WTC11 (cell line): ENCODE data around the gene PPP1CB. TPM values are rescaled to one million over a fixed set of nuclear protein-coding genes. Genes with fewer than 3 reads are reported as not detected.

Experiments used
- ATAC-seq: fragments of 200-7000 bp; cut with Tn5 transposase; 2 replicates; pipeline ENCODE4 v1.10.0; 2021; ENCODE audit warnings: mild to moderate bottlenecking, moderate library complexity
- CTCF ChIA-PET: fragments of 300-600 bp; sonication (Branson Sonifier 250); formaldehyde crosslinking; loops from one replicate; lab custom pipeline; 2021; ENCODE audit warnings: antibody characterized with exemption; lab: Charles Lee
- POLR2A ChIA-PET: fragments of 350-600 bp; sonication (Branson Sonifier 250); formaldehyde crosslinking; loops from one replicate; lab custom pipeline; 2021; ENCODE audit warnings: antibody characterized with exemption; lab: Charles Lee
- DNase-seq: peaks from one replicate; pipeline ENCODE4 v3.0.0; 2021; ENCODE audit warnings: low spot score
- H3K27ac Mint-ChIP-seq: 2 replicates; pipeline ENCODE4 v1.8.0; 2021; ENCODE audit warnings: mixed read lengths
- H3K27me3 Mint-ChIP-seq: 2 replicates; pipeline ENCODE4 v1.8.0; 2021; ENCODE audit warnings: low read depth, mild to moderate bottlenecking, moderate library complexity, mixed read lengths
- H3K36me3 Mint-ChIP-seq: 2 replicates; pipeline ENCODE4 v1.8.0; 2021; ENCODE audit warnings: mixed read lengths
- H3K4me1 Mint-ChIP-seq: 2 replicates; pipeline ENCODE4 v1.8.0; 2022; ENCODE audit warnings: mixed read lengths
- H3K4me3 Mint-ChIP-seq: 2 replicates; pipeline ENCODE4 v1.8.0; 2021; ENCODE audit warnings: mild to moderate bottlenecking, moderate library complexity, mixed read lengths
- H3K9me3 Mint-ChIP-seq: 2 replicates; pipeline ENCODE4 v1.8.0; 2021; ENCODE audit warnings: mixed read lengths
- ATF1 ChIP-seq: sonication (generic); formaldehyde crosslinking; IDR thresholded peaks from 2 replicates; pipeline ENCODE4 v1.8.1; 2023; ENCODE audit warnings: mild to moderate bottlenecking, moderate library complexity, missing genetic modification reagents
- ELF4 ChIP-seq: sonication (generic); formaldehyde crosslinking; IDR thresholded peaks from 2 replicates; pipeline ENCODE4 v1.8.1; 2022; ENCODE audit warnings: low read depth, mild to moderate bottlenecking, moderate library complexity, missing genetic modification reagents
- EMX1 ChIP-seq: fragments of 250-450 bp; sonication (Bioruptor Pico); IDR thresholded peaks from 2 replicates; pipeline ENCODE4 v1.8.0; 2021; ENCODE audit warnings: mild to moderate bottlenecking
- FOXJ3 ChIP-seq: sonication (generic); formaldehyde crosslinking; IDR thresholded peaks from 2 replicates; pipeline ENCODE4 v1.9.0; 2021; ENCODE audit warnings: missing genetic modification reagents, mild to moderate bottlenecking, borderline replicate concordance
- FOXK1 ChIP-seq: sonication (generic); formaldehyde crosslinking; IDR thresholded peaks from 2 replicates; pipeline ENCODE4 v1.8.0; 2022; ENCODE audit warnings: mild to moderate bottlenecking, moderate library complexity, missing genetic modification reagents
- FOXP1 ChIP-seq: sonication (generic); formaldehyde crosslinking; IDR thresholded peaks from 2 replicates; pipeline ENCODE4 v1.8.0; 2022; ENCODE audit warnings: missing genetic modification reagents, mild to moderate bottlenecking, moderate library complexity, borderline replicate concordance
- GABPB1 ChIP-seq: sonication (generic); formaldehyde crosslinking; IDR thresholded peaks from 2 replicates; pipeline ENCODE4 v1.8.1; 2023; ENCODE audit warnings: mild to moderate bottlenecking, missing genetic modification reagents
- GTF2I ChIP-seq: fragments of 250-450 bp; sonication (Bioruptor Pico); conservative IDR thresholded peaks from 2 replicates; pipeline ENCODE4 v1.4.0; 2021; ENCODE audit warnings: mild to moderate bottlenecking
- MXD4 ChIP-seq: fragments of 250-450 bp; sonication (Bioruptor Pico); IDR thresholded peaks from 2 replicates; pipeline ENCODE4 v1.8.0; 2021; ENCODE audit warnings: mild to moderate bottlenecking, moderate library complexity, borderline replicate concordance
- TEAD4 ChIP-seq: sonication (generic); formaldehyde crosslinking; IDR thresholded peaks from 2 replicates; pipeline ENCODE4 v1.8.0; 2022; ENCODE audit warnings: mild to moderate bottlenecking, missing genetic modification reagents
- ZNF317 ChIP-seq: sonication (generic); formaldehyde crosslinking; IDR thresholded peaks from 2 replicates; pipeline ENCODE4 v1.8.1; 2023; ENCODE audit warnings: low read depth, mild to moderate bottlenecking, moderate library complexity, missing genetic modification reagents, borderline replicate concordance
- ZNF423 ChIP-seq: fragments of 250-450 bp; sonication (Bioruptor Pico); IDR thresholded peaks from 2 replicates; pipeline ENCODE4 v2.1.2; 2022; ENCODE audit warnings: mild to moderate bottlenecking, moderate library complexity
- ZNF671 ChIP-seq: fragments of 250-450 bp; sonication (Bioruptor Pico); IDR thresholded peaks from 2 replicates; pipeline ENCODE4 v1.8.0; 2021; ENCODE audit warnings: mild to moderate bottlenecking
- total RNA-seq: library from RNA; stranded (reverse); gene quantifications from 3 replicates; pipeline ENCODE4 v1.2.3, GENCODE V29; 2021
- TF ChIP-seq, protein P1 (sequence below): sonication (generic); formaldehyde crosslinking; IDR thresholded peaks from 2 replicates; pipeline ENCODE4 v1.8.0; 2022; ENCODE audit warnings: mild to moderate bottlenecking, missing genetic modification reagents
- TF ChIP-seq, protein P2 (sequence below): fragments of 250-450 bp; sonication (Bioruptor Pico); conservative IDR thresholded peaks from 2 replicates; pipeline ENCODE4 v1.9.0; 2021; ENCODE audit warnings: mild to moderate bottlenecking
- TF ChIP-seq, protein P3 (sequence below): fragments of 200-600 bp; IDR thresholded peaks from 2 replicates; pipeline ENCODE4 v1.8.0; 2022; ENCODE audit warnings: antibody characterized with exemption
- TF ChIP-seq, protein P4 (sequence below): sonication (generic); formaldehyde crosslinking; IDR thresholded peaks from 2 replicates; pipeline ENCODE4 v1.8.0; 2022; ENCODE audit warnings: missing genetic modification reagents
- TF ChIP-seq, protein P5 (sequence below): sonication (generic); formaldehyde crosslinking; IDR thresholded peaks from 2 replicates; pipeline ENCODE4 v1.8.1; 2022; ENCODE audit warnings: mild to moderate bottlenecking, moderate library complexity, missing genetic modification reagents

Gene PPP1CB
- total RNA-seq, 1 experiment from 2014 or later, result 133 TPM

DNA sequence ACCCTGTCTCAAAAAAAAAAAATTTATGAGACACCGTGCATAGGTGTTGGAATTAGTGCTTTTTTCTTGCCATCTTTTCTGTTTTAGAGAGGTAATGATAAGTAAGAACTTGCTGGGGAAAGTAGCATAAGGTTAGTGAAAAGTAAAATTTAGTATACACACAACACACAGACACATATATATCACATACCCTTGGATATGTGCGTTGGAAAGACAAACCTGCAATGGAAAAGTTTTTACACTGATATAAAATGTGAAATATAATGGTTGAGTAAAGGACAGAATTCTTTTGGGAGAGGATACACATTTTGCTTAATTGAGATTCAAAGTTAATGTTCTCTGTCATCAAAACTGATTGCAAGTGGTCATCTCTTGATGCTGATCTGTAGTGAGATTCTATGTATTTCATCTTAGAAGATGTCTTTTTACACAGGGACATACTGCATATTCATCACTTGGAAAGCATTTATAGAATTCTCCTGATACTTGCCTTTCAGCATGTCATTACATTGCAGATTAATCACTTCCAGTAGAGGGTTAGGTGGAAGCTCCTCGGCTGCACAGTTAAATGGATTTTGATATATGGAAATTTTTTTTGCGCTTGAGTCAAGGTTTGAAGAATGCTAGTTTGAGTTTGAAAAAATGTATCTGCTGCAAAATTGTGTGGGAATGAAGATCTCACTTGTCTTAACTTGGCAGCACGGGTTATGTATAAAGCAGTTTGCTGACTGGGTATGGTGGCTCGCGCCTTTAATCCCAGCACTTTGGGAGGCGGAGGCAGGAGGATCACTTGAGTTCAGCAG, 13.5 kb downstream of the PPP1CB start:
- no peak for DNase-seq
- ChIA-PET POLR2A (no interaction called here), CTCF (no interaction called here)
- peak overlapping the region; percentile 35 for H3K27ac Mint-ChIP-seq
- H3K4me3 Mint-ChIP-seq, result no peak overlapping the region
- TF ChIP-seq FOXP1 (CRISPR knock-in tag), result no peak
- TF ChIP-seq GABPB1 (CRISPR knock-in tag), result no peak
- TF ChIP-seq ATF1 (CRISPR knock-in tag), result no peak
- no peak for TF ChIP-seq FOXJ3
- TF ChIP-seq, protein P1, sequence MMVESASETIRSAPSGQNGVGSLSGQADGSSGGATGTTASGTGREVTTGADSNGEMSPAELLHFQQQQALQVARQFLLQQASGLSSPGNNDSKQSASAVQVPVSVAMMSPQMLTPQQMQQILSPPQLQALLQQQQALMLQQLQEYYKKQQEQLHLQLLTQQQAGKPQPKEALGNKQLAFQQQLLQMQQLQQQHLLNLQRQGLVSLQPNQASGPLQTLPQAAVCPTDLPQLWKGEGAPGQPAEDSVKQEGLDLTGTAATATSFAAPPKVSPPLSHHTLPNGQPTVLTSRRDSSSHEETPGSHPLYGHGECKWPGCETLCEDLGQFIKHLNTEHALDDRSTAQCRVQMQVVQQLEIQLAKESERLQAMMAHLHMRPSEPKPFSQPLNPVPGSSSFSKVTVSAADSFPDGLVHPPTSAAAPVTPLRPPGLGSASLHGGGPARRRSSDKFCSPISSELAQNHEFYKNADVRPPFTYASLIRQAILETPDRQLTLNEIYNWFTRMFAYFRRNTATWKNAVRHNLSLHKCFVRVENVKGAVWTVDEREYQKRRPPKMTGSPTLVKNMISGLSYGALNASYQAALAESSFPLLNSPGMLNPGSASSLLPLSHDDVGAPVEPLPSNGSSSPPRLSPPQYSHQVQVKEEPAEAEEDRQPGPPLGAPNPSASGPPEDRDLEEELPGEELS (CRISPR knock-in tag), result no peak
- no peak for TF ChIP-seq ZNF671
- no peak for TF ChIP-seq ZNF317
- TF ChIP-seq FOXK1 (CRISPR knock-in tag), result no peak
- TF ChIP-seq ZNF423, result no peak
- TF ChIP-seq GTF2I, result no peak
- TF ChIP-seq, protein P2, sequence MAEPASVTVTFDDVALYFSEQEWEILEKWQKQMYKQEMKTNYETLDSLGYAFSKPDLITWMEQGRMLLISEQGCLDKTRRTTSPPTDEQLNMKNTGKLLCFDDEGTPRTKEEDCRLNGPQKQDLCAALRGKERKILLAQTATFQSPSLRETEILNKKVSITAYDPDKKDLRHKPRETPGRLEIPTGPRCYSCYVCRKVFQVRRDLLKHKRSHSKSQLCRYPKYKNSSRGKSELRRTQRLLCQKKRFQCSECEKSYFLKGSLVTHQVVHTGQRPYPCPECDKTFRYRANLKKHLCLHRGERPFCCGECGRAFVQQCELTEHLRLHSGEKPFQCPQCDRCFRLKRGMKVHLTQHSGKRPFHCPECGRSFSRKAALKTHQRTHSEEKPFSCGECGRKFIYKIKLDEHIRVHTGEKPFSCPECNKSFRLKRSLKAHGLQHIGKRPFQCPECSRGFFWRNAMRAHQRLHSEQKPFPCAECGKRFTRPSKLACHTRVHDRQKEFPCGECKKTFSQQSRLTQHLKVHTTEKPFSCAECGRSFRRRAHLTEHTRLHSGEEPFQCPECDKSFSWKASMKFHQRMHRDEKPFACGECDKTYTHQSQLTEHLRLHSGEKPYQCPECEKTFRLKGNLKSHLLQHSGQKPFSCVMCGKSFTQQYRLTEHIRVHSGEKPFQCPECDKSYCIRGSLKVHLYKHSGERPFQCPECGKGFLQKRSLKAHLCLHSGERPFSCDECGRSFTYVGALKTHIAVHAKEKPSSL, result no peak
- TF ChIP-seq TEAD4 (CRISPR knock-in tag), result no peak
- TF ChIP-seq, protein P3, sequence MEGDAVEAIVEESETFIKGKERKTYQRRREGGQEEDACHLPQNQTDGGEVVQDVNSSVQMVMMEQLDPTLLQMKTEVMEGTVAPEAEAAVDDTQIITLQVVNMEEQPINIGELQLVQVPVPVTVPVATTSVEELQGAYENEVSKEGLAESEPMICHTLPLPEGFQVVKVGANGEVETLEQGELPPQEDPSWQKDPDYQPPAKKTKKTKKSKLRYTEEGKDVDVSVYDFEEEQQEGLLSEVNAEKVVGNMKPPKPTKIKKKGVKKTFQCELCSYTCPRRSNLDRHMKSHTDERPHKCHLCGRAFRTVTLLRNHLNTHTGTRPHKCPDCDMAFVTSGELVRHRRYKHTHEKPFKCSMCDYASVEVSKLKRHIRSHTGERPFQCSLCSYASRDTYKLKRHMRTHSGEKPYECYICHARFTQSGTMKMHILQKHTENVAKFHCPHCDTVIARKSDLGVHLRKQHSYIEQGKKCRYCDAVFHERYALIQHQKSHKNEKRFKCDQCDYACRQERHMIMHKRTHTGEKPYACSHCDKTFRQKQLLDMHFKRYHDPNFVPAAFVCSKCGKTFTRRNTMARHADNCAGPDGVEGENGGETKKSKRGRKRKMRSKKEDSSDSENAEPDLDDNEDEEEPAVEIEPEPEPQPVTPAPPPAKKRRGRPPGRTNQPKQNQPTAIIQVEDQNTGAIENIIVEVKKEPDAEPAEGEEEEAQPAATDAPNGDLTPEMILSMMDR, result no peak
- H3K27me3 Mint-ChIP-seq, result no peaks in the 10 kb centered on the region
- peaks cover 12% of the 10 kb centered on the region for H3K4me1 Mint-ChIP-seq
- no peaks in the 10 kb centered on the region for H3K9me3 Mint-ChIP-seq
- no peak for ATAC-seq
- no peaks in the 10 kb centered on the region; the same call in 1 of the 2 replicates for H3K36me3 Mint-ChIP-seq

DNA sequence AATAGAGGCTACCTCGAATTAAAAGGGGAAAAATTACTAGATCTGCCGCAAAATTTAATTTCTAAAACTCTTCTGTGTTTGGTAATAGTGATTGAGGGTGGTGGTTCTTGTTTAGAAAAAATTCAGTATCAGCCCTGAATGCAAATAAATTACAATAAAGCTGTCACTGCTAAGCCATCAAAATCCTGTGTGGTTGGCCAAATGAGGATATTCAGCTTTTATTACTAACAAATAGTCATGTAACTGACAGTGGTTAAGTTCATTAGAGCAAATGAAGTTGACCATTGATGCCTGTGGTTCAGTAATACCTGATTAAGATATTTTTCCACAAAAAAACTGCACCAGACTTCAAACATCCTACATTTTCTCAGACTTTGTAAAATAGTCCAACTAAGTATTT, 14.4 kb downstream of the PPP1CB start:
- TF ChIP-seq MXD4 (CRISPR knock-in tag), result no peak
- TF ChIP-seq FOXJ3, result no peak
- TF ChIP-seq, protein P4, sequence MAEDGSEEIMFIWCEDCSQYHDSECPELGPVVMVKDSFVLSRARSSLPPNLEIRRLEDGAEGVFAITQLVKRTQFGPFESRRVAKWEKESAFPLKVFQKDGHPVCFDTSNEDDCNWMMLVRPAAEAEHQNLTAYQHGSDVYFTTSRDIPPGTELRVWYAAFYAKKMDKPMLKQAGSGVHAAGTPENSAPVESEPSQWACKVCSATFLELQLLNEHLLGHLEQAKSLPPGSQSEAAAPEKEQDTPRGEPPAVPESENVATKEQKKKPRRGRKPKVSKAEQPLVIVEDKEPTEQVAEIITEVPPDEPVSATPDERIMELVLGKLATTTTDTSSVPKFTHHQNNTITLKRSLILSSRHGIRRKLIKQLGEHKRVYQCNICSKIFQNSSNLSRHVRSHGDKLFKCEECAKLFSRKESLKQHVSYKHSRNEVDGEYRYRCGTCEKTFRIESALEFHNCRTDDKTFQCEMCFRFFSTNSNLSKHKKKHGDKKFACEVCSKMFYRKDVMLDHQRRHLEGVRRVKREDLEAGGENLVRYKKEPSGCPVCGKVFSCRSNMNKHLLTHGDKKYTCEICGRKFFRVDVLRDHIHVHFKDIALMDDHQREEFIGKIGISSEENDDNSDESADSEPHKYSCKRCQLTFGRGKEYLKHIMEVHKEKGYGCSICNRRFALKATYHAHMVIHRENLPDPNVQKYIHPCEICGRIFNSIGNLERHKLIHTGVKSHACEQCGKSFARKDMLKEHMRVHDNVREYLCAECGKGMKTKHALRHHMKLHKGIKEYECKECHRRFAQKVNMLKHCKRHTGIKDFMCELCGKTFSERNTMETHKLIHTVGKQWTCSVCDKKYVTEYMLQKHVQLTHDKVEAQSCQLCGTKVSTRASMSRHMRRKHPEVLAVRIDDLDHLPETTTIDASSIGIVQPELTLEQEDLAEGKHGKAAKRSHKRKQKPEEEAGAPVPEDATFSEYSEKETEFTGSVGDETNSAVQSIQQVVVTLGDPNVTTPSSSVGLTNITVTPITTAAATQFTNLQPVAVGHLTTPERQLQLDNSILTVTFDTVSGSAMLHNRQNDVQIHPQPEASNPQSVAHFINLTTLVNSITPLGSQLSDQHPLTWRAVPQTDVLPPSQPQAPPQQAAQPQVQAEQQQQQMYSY (CRISPR knock-in tag), result no peak
- no peak for TF ChIP-seq EMX1 (CRISPR knock-in tag)
- TF ChIP-seq ELF4 (CRISPR knock-in tag), result no peak
- TF ChIP-seq, protein P5, sequence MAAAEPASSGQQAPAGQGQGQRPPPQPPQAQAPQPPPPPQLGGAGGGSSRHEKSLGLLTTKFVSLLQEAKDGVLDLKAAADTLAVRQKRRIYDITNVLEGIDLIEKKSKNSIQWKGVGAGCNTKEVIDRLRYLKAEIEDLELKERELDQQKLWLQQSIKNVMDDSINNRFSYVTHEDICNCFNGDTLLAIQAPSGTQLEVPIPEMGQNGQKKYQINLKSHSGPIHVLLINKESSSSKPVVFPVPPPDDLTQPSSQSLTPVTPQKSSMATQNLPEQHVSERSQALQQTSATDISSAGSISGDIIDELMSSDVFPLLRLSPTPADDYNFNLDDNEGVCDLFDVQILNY (CRISPR knock-in tag), result no peak
- no peak for TF ChIP-seq ZNF671
- H3K4me3 Mint-ChIP-seq, result no peak overlapping the region
- POLR2A ChIA-PET, result no interaction called here
- ATAC-seq (no peak), DNase-seq (no peak)
- no peak overlapping the region; the same call in 1 of the 2 replicates for H3K27ac Mint-ChIP-seq
- CTCF ChIA-PET, result no interaction called here
- peaks cover 17% of the 10 kb centered on the region for H3K4me1 Mint-ChIP-seq
- H3K27me3 Mint-ChIP-seq, result no peaks in the 10 kb centered on the region
- no peaks in the 10 kb centered on the region; the same call in 1 of the 2 replicates for H3K36me3 Mint-ChIP-seq
- H3K9me3 Mint-ChIP-seq, result no peaks in the 10 kb centered on the region
